CD14-positive monocyte (primary cell): ENCODE measurements around the gene MAFG. TPM values are rescaled to one million over a fixed set of nuclear protein-coding genes. Genes with fewer than 3 reads are reported as not detected.

ENCODE experiments used
- DNase-seq, 3 donors: peaks; one replicate each; pipeline ENCODE4 v3.0.0-alpha.2; 2011 to 2022
- H2AFZ ChIP-seq: 2 replicates; pipeline ENCODE4 v1.6.0; 2012; ENCODE audit warnings: mild to moderate bottlenecking, low read depth, low read length, inconsistent platforms; ENCODE audit not compliant: insufficient read depth, poor library complexity, severe bottlenecking
- H3K27ac ChIP-seq, 2 donors: 1 replicate in 1 of 2; 2 replicates in 1 of 2; pipeline ENCODE4 v1.5.1; 2012 to 2013; ENCODE audit warnings: low read length in 2 of 2, control low read depth in 1 of 2, inconsistent platforms in 1 of 2, low read depth in 1 of 2, mild to moderate bottlenecking in 1 of 2
- H3K27me3 ChIP-seq, 2 donors: one replicate each; pipeline versions ENCODE4 v1.6.0 to v1.6.1; 2011 to 2013; ENCODE audit warnings: low read length in 2 of 2; ENCODE audit not compliant: control insufficient read depth in 2 of 2, insufficient read depth in 2 of 2
- H3K36me3 ChIP-seq, 2 donors: replicated peaks in 1 of 2; 1 replicate in 1 of 2; 2 replicates in 1 of 2; pipeline versions ENCODE4 v1.5.1 to v1.6.1; 2012 to 2013; ENCODE audit warnings: low read length in 2 of 2, control low read depth in 1 of 2, inconsistent platforms in 1 of 2, mild to moderate bottlenecking in 1 of 2; ENCODE audit not compliant: insufficient read depth in 2 of 2, control insufficient read depth in 1 of 2
- H3K4me1 ChIP-seq, 2 donors: 1 replicate in 1 of 2; 2 replicates in 1 of 2; pipeline versions ENCODE4 v1.5.1 to v1.6.1; 2012 to 2013; ENCODE audit warnings: low read length in 2 of 2, control low read depth in 1 of 2, inconsistent platforms in 1 of 2, mild to moderate bottlenecking in 1 of 2, moderate library complexity in 1 of 2; ENCODE audit not compliant: insufficient read depth in 2 of 2, control insufficient read depth in 1 of 2
- H3K4me2 ChIP-seq: replicated peaks from 2 replicates; pipeline ENCODE3; 2012; ENCODE audit warnings: low read length, moderate library complexity, mild to moderate bottlenecking; ENCODE audit not compliant: poor library complexity, severe bottlenecking; ENCODE audit errors: extremely low read depth
- H3K4me3 ChIP-seq, 3 experiments: fragments of 200-600 bp in 1 of 3; sonication (generic) in 1 of 3; replicated peaks in 1 of 3; 1 replicate in 2 of 3; 2 replicates in 1 of 3; pipeline ENCODE4 v1.5.1; 2011 to 2013; ENCODE audit warnings: low read length in 3 of 3, mild to moderate bottlenecking in 3 of 3, control low read depth in 2 of 3, low read depth in 2 of 3, inconsistent platforms in 1 of 3, moderate library complexity in 1 of 3
- H3K79me2 ChIP-seq: 2 replicates; pipeline ENCODE4 v1.6.0; 2012; ENCODE audit warnings: mild to moderate bottlenecking, control low read depth, inconsistent platforms, low read length, moderate library complexity; ENCODE audit not compliant: insufficient read depth
- H3K9ac ChIP-seq: 2 replicates; pipeline ENCODE4 v1.6.0; 2017; ENCODE audit warnings: low read length, mild to moderate bottlenecking; ENCODE audit not compliant: insufficient read depth, poor library complexity, severe bottlenecking
- H3K9me3 ChIP-seq, 2 donors: replicated peaks in 1 of 2; 1 replicate in 1 of 2; 2 replicates in 1 of 2; pipeline versions ENCODE4 v1.5.1 to v1.6.1; 2012 to 2013; ENCODE audit warnings: low read length in 2 of 2, control low read depth in 1 of 2; ENCODE audit not compliant: control insufficient read depth in 1 of 2, insufficient read depth in 1 of 2
- H4K20me1 ChIP-seq: 2 replicates; pipeline ENCODE4 v1.6.0; 2012; ENCODE audit warnings: mild to moderate bottlenecking, low read length, control low read depth, moderate library complexity; ENCODE audit not compliant: insufficient read depth
- H3K27ac Mint-ChIP-seq, 7 donors: one replicate each; pipeline ENCODE4 v1.8.0; 2020; ENCODE audit warnings: mild to moderate bottlenecking in 7 of 7, mixed read lengths in 7 of 7, moderate library complexity in 6 of 7, inconsistent platforms in 2 of 7
- H3K27me3 Mint-ChIP-seq, 3 donors: one replicate each; pipeline ENCODE4 v1.8.0; 2021 to 2022; ENCODE audit warnings: low read depth in 3 of 3, mild to moderate bottlenecking in 3 of 3, mixed read lengths in 3 of 3, moderate library complexity in 3 of 3, inconsistent platforms in 1 of 3
- H3K36me3 Mint-ChIP-seq, 2 donors: one replicate each; pipeline ENCODE4 v1.8.0; 2020; ENCODE audit warnings: mixed read lengths in 2 of 2, inconsistent platforms in 1 of 2, mild to moderate bottlenecking in 1 of 2
- H3K4me1 Mint-ChIP-seq: one replicate; pipeline ENCODE4 v1.8.0; 2020; ENCODE audit warnings: mild to moderate bottlenecking, mixed read lengths
- H3K4me3 Mint-ChIP-seq, 2 donors: one replicate each; pipeline ENCODE4 v1.8.0; 2020; ENCODE audit warnings: mild to moderate bottlenecking in 2 of 2, mixed read lengths in 2 of 2, moderate library complexity in 1 of 2
- H3K9me3 Mint-ChIP-seq, 7 donors: one replicate each; pipeline ENCODE4 v1.8.0; 2020 to 2022; ENCODE audit warnings: mixed read lengths in 7 of 7, mild to moderate bottlenecking in 6 of 7, moderate library complexity in 6 of 7, inconsistent platforms in 2 of 7
- WGBS: methylation state at CpG from one replicate; pipeline ENCODE4 v1.1.5; 2013; ENCODE audit warnings: missing lambda C conversion rate; ENCODE audit not compliant: insufficient coverage; 5-methylcytosine and 5-hydroxymethylcytosine counted together
- intact Hi-C, 2 donors: fragments of 100-400 bp; cut with micrococcal nuclease; formaldehyde crosslinking; loops; one replicate each; pipeline versions ENCODE4 v1.15.0 to v1.15.1; 2023
- polyA plus RNA-seq, 3 donors: library from polyadenylated mRNA; depleted of rRNA in 1 of 3; unstranded in 2 of 3; stranded (reverse) in 1 of 3; fragments of 300-500 nt in 2 of 3; fragments of >200 nt in 1 of 3; fragmentation: Illumina TruSeq in 2 of 3; gene quantifications; 1 replicate in 2 of 3; 2 replicates in 1 of 3; pipeline ENCODE4 v1.2.3, GENCODE V29; 2012 to 2021
- TF ChIP-seq, protein P1 (sequence below): fragments of 200-600 bp; IDR thresholded peaks from one replicate; pipeline ENCODE4 v1.8.0; 2022; ENCODE audit warnings: antibody characterized with exemption, mild to moderate bottlenecking

Gene MAFG
- polyA plus RNA-seq, 3 donors, result 7.4 to 66.0 (median 7.6) TPM

DNA sequence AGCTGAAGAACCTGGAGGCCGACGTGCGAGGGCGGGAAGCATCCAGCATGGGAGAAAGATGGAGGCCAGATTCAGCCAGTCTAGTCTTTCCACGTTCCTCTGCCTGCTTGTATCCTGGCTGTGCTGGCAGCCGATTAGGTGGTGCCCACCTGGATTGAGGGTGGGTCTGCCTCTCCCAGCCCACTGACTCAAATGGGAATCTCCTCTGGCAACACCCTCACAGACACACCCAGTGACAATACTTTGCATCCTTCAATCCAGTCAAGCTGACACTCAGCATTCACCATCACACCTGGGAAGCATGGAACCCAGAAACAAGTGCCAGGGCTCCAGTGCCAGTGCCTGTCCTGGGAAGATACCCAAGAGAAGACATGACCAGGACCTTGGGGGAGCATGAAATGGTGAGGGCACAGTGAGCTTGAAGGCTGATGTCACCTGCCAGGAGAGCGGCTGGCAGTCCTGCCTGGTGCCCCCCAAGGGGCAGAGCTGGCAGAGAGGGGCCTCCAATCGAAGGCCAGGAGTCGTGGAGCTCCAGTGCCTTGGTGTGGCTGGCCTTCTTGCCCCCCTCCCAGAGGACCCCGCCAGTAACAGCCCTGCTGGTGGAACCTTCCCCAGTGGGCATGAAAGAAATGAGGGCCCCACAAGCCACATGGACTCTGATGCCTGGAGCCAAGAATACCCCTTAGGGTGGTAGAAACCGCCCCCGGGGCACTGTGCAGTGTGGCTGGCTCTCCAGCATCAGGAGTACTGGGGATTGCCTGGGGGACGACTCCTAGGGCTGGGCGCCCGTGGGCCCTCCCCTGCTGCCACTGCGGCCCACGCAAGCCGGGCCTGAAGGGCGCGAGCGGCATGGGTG, 26.1 kb downstream of the MAFG start:
- H3K27ac Mint-ChIP-seq, result peak overlapping the region in 1 of 7 donors; percentile 4
- Histone ChIP-seq H3K79me2 (peaks cover 5% of the 10 kb centered on the region), H3K9ac (no peak overlapping the region), H3K9me3 (no peaks in the 10 kb centered on the region), H3K27me3 (peaks cover 3 to 20% of the 10 kb centered on the region in 2 donors), H3K4me2 (peak overlapping the region; percentile 31), H4K20me1 (peaks cover 27% of the 10 kb centered on the region), H3K4me3 (no peak overlapping the region), H3K4me1 (peaks cover 0 to 12% of the 10 kb centered on the region in 2 donors), H3K36me3 (peaks cover 43 to 57% of the 10 kb centered on the region in 2 donors), H3K27ac (no peak overlapping the region), H2AFZ (no peak overlapping the region)
- intact Hi-C loops, result no loop called here
- 52% methylated on average over 19 of the region's 21 CpGs for WGBS
- DNase-seq, result no peak
- H3K9me3 Mint-ChIP-seq, result peaks cover 0 to 12% (median 0%) of the 10 kb centered on the region in 7 donors
- H3K4me1 Mint-ChIP-seq, result peaks cover 2% of the 10 kb centered on the region
- H3K27me3 Mint-ChIP-seq, result peaks cover 19 to 33% (median 21%) of the 10 kb centered on the region in 3 donors
- peaks cover 58 to 70% of the 10 kb centered on the region in 2 donors for H3K36me3 Mint-ChIP-seq
- peak overlapping the region in 1 of 2 donors; percentile 77 for H3K4me3 Mint-ChIP-seq
- TF ChIP-seq, protein P1, sequence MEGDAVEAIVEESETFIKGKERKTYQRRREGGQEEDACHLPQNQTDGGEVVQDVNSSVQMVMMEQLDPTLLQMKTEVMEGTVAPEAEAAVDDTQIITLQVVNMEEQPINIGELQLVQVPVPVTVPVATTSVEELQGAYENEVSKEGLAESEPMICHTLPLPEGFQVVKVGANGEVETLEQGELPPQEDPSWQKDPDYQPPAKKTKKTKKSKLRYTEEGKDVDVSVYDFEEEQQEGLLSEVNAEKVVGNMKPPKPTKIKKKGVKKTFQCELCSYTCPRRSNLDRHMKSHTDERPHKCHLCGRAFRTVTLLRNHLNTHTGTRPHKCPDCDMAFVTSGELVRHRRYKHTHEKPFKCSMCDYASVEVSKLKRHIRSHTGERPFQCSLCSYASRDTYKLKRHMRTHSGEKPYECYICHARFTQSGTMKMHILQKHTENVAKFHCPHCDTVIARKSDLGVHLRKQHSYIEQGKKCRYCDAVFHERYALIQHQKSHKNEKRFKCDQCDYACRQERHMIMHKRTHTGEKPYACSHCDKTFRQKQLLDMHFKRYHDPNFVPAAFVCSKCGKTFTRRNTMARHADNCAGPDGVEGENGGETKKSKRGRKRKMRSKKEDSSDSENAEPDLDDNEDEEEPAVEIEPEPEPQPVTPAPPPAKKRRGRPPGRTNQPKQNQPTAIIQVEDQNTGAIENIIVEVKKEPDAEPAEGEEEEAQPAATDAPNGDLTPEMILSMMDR, result no peak

DNA sequence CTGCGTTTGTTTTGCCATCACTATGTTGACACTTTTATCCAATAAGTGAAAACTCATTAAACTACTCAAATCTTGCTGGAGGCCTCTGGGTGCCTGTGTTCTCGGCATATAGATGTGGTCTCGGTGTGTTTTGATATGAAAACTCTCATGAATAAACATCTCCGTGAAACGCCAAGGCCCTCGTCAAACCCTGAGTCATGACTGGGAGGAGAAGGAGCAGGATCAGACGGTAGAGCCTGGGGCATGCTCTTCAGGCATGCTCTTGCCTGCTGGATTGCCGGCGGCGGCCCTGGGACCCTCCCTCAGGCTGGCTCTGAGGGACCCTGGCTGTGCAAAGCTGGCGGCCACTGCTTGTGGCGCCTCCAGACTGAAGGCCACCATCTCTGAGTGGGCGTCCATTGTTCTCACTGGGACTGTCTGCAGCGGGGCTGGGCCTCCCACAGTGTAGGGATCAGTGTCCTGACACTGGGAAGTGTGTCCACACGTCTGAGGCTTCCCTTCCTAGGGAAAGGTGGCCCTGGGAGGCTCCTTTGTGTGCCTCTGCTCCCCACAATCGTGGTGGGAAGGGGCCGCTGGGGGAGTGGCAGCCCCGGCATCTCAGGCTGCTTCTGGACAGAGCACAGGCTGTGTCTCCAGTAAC, 27.2 kb downstream of the MAFG start:
- peaks cover 5% of the 10 kb centered on the region for H3K79me2 ChIP-seq
- no peak overlapping the region for H3K27ac ChIP-seq
- H3K36me3 Mint-ChIP-seq, result peaks cover 59 to 74% of the 10 kb centered on the region in 2 donors
- no peak overlapping the region for H3K4me2 ChIP-seq
- H3K4me3 ChIP-seq, result no peak overlapping the region
- H3K9me3 Mint-ChIP-seq, result peaks cover 0 to 12% (median 0%) of the 10 kb centered on the region in 7 donors
- no peak overlapping the region for H3K9ac ChIP-seq
- intact Hi-C loops, result no loop called here
- TF ChIP-seq, protein P1, result no peak
- H2AFZ ChIP-seq, result no peak overlapping the region
- H3K4me1 Mint-ChIP-seq, result peaks cover 2% of the 10 kb centered on the region
- H3K4me1 ChIP-seq, result peaks cover 0 to 12% of the 10 kb centered on the region in 2 donors
- H3K9me3 ChIP-seq, result no peaks in the 10 kb centered on the region
- H4K20me1 ChIP-seq, result peaks cover 27% of the 10 kb centered on the region
- peaks cover 3 to 20% of the 10 kb centered on the region in 2 donors for H3K27me3 ChIP-seq
- H3K36me3 ChIP-seq, result peaks cover 37 to 64% of the 10 kb centered on the region in 2 donors
- no peak overlapping the region for H3K4me3 Mint-ChIP-seq
- DNase-seq, result no peak
- H3K27ac Mint-ChIP-seq, result no peak overlapping the region
- 87% methylated on average over 13 of the region's 18 CpGs for WGBS
- H3K27me3 Mint-ChIP-seq, result peaks cover 19 to 33% (median 21%) of the 10 kb centered on the region in 3 donors
